GM23248 (cell line): ENCODE measurements around the gene FMN2.
A peak's percentile ranks its signal among the peaks of the same experiment; 100 is the strongest.

Source experiments
- EZH2 ChIP-seq: fragments of 200-600 bp; sonication (generic); IDR thresholded peaks from 2 replicates; pipeline ENCODE4 v1.6.1; 2018; ENCODE audit warnings: antibody characterized with exemption, mild to moderate bottlenecking; ENCODE audit not compliant: insufficient read depth, poor library complexity, severe bottlenecking
- EZH2phosphoT487 ChIP-seq: fragments of 200-600 bp; sonication (generic); IDR thresholded peaks from 2 replicates; pipeline ENCODE4 v1.6.1; 2018; ENCODE audit warnings: antibody characterized with exemption, moderate library complexity, mild to moderate bottlenecking, low read depth; ENCODE audit not compliant: insufficient read depth

GRCh38 chr1:240350910-240351331, 259.2 kb downstream of the FMN2 start:
- TF ChIP-seq EZH2 (no peak), EZH2phosphoT487 (0 out of 2 replicates have a peak, but pooled peaks have one; percentile 33)
